Common myeloid progenitor, CD34-positive (primary cell): Measurements from ENCODE around the gene CPT1A.

Experiments
- CTCF ChIA-PET: fragments of 350-600 bp; sonication (Branson Sonifier 250); formaldehyde crosslinking; loops from one replicate; lab custom pipeline; 2021; ENCODE audit warnings: antibody characterized with exemption; lab: Charles Lee
- POLR2A ChIA-PET: fragments of 350-600 bp; sonication (Branson Sonifier 250); formaldehyde crosslinking; loops from one replicate; lab custom pipeline; 2021; ENCODE audit warnings: antibody characterized with exemption; lab: Charles Lee
- DNase-seq, 3 donors: peaks; one replicate each; pipeline versions ENCODE4 v3.0.0 to v3.0.0-alpha.2; 2013
- H3K27ac ChIP-seq, 2 experiments: 1 replicate in 1 of 2; 2 replicates in 1 of 2; pipeline ENCODE4 v1.7.0; 2013; ENCODE audit warnings: inconsistent platforms in 2 of 2, low read length in 2 of 2, mild to moderate bottlenecking in 2 of 2, low read depth in 1 of 2, moderate library complexity in 1 of 2; ENCODE audit not compliant: severe bottlenecking in 2 of 2, insufficient read depth in 1 of 2, poor library complexity in 1 of 2
- H3K27me3 ChIP-seq, 5 experiments: replicated peaks in 2 of 5; 1 replicate in 3 of 5; 2 replicates in 2 of 5; pipeline versions ENCODE4 v1.6.1 to v1.7.0; 2013; ENCODE audit warnings: low read length in 4 of 5, mild to moderate bottlenecking in 2 of 5, moderate library complexity in 2 of 5, inconsistent platforms in 1 of 5; ENCODE audit not compliant: insufficient read depth in 5 of 5, control insufficient read depth in 4 of 5
- H3K36me3 ChIP-seq, 4 experiments: 1 replicate in 2 of 4; 2 replicates in 2 of 4; pipeline versions ENCODE4 v1.6.1 to v1.7.0; 2013; ENCODE audit warnings: low read length in 3 of 4, control low read depth in 1 of 4, mild to moderate bottlenecking in 1 of 4; ENCODE audit not compliant: control insufficient read depth in 4 of 4, insufficient read depth in 4 of 4
- H3K4me1 ChIP-seq, 4 experiments: 1 replicate in 3 of 4; 2 replicates in 1 of 4; pipeline versions ENCODE4 v1.6.1 to v1.7.1; 2013; ENCODE audit warnings: low read length in 3 of 4, mild to moderate bottlenecking in 3 of 4, control low read depth in 1 of 4, inconsistent platforms in 1 of 4, moderate library complexity in 1 of 4; ENCODE audit not compliant: control insufficient read depth in 4 of 4, insufficient read depth in 4 of 4; ENCODE audit errors: control extremely low read depth in 1 of 4
- H3K4me3 ChIP-seq, 7 experiments: 1 replicate in 4 of 7; 2 replicates in 3 of 7; pipeline versions ENCODE4 v1.5.1 to v1.7.0; 2013; ENCODE audit warnings: mild to moderate bottlenecking in 7 of 7, low read length in 6 of 7, moderate library complexity in 6 of 7, inconsistent platforms in 2 of 7, low read depth in 2 of 7, control low read depth in 1 of 7; ENCODE audit not compliant: insufficient read depth in 4 of 7, control insufficient read depth in 1 of 7; ENCODE audit errors: extremely low read depth in 1 of 7
- H3K9me3 ChIP-seq, 5 experiments: 1 replicate in 4 of 5; 2 replicates in 1 of 5; pipeline versions ENCODE4 v1.6.1 to v1.7.1; 2013; ENCODE audit warnings: low read length in 4 of 5, mild to moderate bottlenecking in 2 of 5, inconsistent platforms in 1 of 5, low read depth in 1 of 5, moderate library complexity in 1 of 5; ENCODE audit not compliant: control insufficient read depth in 4 of 5, insufficient read depth in 2 of 5; ENCODE audit errors: control extremely low read depth in 1 of 5
- WGBS: methylation state at CpG from one replicate; pipeline ENCODE4 v1.1.5; 2013; ENCODE audit not compliant: insufficient coverage; 5-methylcytosine and 5-hydroxymethylcytosine counted together

The CPT1A gene

GRCh38 chr11:68844801-68845200, 3.1 kb upstream of the CPT1A start:
- Histone ChIP-seq H3K4me1 (peaks cover 10 to 36% (median 34%) of the 10 kb centered on the region in 4 experiments), H3K4me3 (no peak overlapping the region), H3K27me3 (no peaks in the 10 kb centered on the region), H3K36me3 (peaks cover 0 to 2% (median 0%) of the 10 kb centered on the region in 4 experiments), H3K9me3 (no peaks in the 10 kb centered on the region), H3K27ac (no peak overlapping the region)
- POLR2A ChIA-PET = interaction anchor here (3.7 kb wide), 1 partner anchor 16 kb away, joined by 35 read pairs; no protein-coding TSS in a partner anchor
- DNase-seq = no peak
- 95% methylated on average over 6 of the region's 6 CpGs for WGBS
- CTCF ChIA-PET = interaction anchor here (0.6 to 6.0 kb wide), 9 partner anchors 9 to 105 kb away, joined by 3 to 90 read pairs (median 9); no protein-coding TSS in a partner anchor

- 48% methylated on average over 2 of the region's 3 CpGs for WGBS
- ChIA-PET POLR2A (interaction anchor here (3.1 to 3.7 kb wide), 2 partner anchors 16 to 19 kb away, joined by 16 to 35 read pairs; no protein-coding TSS in a partner anchor), CTCF (interaction anchor here (0.6 to 6.0 kb wide), 10 partner anchors 9 to 106 kb away, joined by 3 to 90 read pairs (median 9); no protein-coding TSS in a partner anchor)
- Histone ChIP-seq H3K9me3 (no peaks in the 10 kb centered on the region), H3K27ac (no peak overlapping the region), H3K4me1 (peaks cover 10 to 40% (median 38%) of the 10 kb centered on the region in 4 experiments), H3K36me3 (peaks cover 0 to 2% (median 0%) of the 10 kb centered on the region in 4 experiments), H3K27me3 (no peaks in the 10 kb centered on the region), H3K4me3 (peak overlapping the region; percentile 53 to 95 (median 84))
- no peak for DNase-seq
Observed at GRCh38 chr11:68844376-68844775, 2.7 kb upstream of the CPT1A start.

DNA sequence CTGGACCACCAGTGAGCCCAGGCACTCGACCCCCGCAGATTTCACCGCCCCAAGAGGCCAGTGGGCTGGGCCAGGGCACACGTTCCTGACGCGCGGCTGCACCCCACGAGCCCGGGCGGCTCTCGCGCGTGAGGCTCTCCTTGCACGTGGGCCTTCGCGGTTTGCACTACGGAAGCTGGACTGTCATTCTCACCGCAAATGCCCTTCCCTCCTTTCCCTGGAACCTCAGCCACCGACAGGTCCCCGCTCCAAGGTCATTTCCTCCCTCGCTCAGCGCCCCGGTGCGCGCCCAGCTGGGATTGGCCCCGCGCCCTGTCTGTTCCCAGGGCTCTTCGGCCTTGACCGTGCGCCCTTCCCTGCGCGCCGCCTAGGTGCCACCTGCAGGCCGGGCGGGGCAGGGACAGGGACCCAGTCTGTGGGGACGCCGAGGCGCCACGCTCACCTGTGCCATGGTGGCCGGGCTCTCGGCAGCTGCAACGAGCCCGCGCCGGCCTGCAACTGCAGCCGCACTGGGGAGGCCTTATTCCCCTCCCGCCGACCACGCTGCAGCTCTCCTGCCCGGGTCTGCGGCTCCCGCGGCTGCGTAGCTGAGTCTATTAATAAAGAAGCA, 2.1 kb upstream of the CPT1A start:
- peaks cover 11 to 44% (median 40%) of the 10 kb centered on the region in 4 experiments for H3K4me1 ChIP-seq
- no peaks in the 10 kb centered on the region for H3K27me3 ChIP-seq
- H3K36me3 ChIP-seq = peaks cover 0 to 2% (median 0%) of the 10 kb centered on the region in 4 experiments
- DNase-seq = peak; percentile 65 to 76 (median 65)
- ChIA-PET POLR2A (interaction anchor here (3.1 to 3.7 kb wide), 2 partner anchors 15 to 18 kb away, joined by 16 to 35 read pairs; no protein-coding TSS in a partner anchor), CTCF (interaction anchor here (1.0 to 6.0 kb wide), 9 partner anchors 9 to 45 kb away, joined by 4 to 90 read pairs (median 9); no protein-coding TSS in a partner anchor)
- H3K4me3 ChIP-seq = peak overlapping the region; percentile 53 to 95 (median 84)
- WGBS = 0% methylated on average over 46 of the region's 54 CpGs
- no peaks in the 10 kb centered on the region for H3K9me3 ChIP-seq
- peak overlapping the region in 1 of 2 experiments; percentile 66 for H3K27ac ChIP-seq

GRCh38 chr11:68843052-68843561, 1.4 kb upstream of the CPT1A start:
- H3K27me3 ChIP-seq = no peaks in the 10 kb centered on the region
- no peaks in the 10 kb centered on the region for H3K9me3 ChIP-seq
- ChIA-PET CTCF (interaction anchor here (1.5 to 6.0 kb wide), 8 partner anchors 9 to 45 kb away, joined by 4 to 90 read pairs (median 10); no protein-coding TSS in a partner anchor), POLR2A (interaction anchor here (1.2 to 3.7 kb wide), 3 partner anchors 12 to 18 kb away, joined by 4 to 35 read pairs (median 16); no protein-coding TSS in a partner anchor)
- peaks cover 0 to 2% (median 0%) of the 10 kb centered on the region in 4 experiments for H3K36me3 ChIP-seq
- H3K27ac ChIP-seq = peak overlapping the region in 1 of 2 experiments; percentile 66
- DNase-seq = peak; percentile 85 to 94 (median 94)
- 3% methylated on average over 13 of the region's 23 CpGs for WGBS
- H3K4me1 ChIP-seq = peaks cover 17 to 51% (median 47%) of the 10 kb centered on the region in 4 experiments
- H3K4me3 ChIP-seq = peak overlapping the region; percentile 53 to 95 (median 84)

DNA sequence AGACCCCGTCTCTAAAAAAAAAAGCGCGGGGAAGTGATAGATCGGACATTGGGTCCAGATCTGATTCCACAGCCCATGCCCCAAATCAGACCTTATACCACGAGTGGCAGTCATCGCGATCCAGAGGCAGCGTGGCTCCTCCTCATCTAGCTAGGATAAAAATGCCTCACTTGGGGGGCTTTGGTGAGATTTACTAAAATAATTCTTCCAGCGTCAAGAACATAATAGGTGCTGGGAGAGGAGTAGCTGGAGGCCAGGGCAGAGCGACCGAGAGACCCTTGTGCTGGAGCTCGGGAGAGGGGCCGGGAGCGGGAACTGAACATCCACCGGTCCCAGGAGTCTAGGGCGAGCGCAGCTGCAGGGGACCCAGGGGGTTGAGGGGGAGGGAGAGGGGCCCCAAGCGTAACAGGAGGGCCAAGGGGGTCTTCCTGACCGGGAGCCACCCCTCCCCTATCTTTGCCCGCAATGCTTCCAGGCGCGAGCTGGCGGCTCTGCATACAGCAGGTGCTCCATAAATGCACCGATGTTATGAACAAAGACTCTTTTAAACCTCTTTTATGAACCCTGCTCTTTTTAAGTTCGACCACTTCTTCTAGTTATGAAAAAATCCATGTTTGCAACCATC, 823 bp upstream of the CPT1A start:
- CTCF ChIA-PET = interaction anchor here (1.5 to 6.0 kb wide), 5 partner anchors 8 to 42 kb away, joined by 4 to 90 read pairs (median 21); no protein-coding TSS in a partner anchor
- WGBS = 15% methylated on average over 22 of the region's 25 CpGs
- peak overlapping the region; percentile 56 to 95 (median 84) for H3K4me3 ChIP-seq
- no peaks in the 10 kb centered on the region for H3K27me3 ChIP-seq
- H3K4me1 ChIP-seq = peaks cover 20 to 57% (median 53%) of the 10 kb centered on the region in 4 experiments
- DNase-seq = no peak
- POLR2A ChIA-PET = interaction anchor here (1.2 to 3.7 kb wide), 3 partner anchors 12 to 17 kb away, joined by 4 to 35 read pairs (median 16); no protein-coding TSS in a partner anchor
- H3K27ac ChIP-seq = peak overlapping the region; percentile 7 to 66
- no peaks in the 10 kb centered on the region for H3K9me3 ChIP-seq
- H3K36me3 ChIP-seq = peaks cover 0 to 7% (median under 1%) of the 10 kb centered on the region in 4 experiments

DNA sequence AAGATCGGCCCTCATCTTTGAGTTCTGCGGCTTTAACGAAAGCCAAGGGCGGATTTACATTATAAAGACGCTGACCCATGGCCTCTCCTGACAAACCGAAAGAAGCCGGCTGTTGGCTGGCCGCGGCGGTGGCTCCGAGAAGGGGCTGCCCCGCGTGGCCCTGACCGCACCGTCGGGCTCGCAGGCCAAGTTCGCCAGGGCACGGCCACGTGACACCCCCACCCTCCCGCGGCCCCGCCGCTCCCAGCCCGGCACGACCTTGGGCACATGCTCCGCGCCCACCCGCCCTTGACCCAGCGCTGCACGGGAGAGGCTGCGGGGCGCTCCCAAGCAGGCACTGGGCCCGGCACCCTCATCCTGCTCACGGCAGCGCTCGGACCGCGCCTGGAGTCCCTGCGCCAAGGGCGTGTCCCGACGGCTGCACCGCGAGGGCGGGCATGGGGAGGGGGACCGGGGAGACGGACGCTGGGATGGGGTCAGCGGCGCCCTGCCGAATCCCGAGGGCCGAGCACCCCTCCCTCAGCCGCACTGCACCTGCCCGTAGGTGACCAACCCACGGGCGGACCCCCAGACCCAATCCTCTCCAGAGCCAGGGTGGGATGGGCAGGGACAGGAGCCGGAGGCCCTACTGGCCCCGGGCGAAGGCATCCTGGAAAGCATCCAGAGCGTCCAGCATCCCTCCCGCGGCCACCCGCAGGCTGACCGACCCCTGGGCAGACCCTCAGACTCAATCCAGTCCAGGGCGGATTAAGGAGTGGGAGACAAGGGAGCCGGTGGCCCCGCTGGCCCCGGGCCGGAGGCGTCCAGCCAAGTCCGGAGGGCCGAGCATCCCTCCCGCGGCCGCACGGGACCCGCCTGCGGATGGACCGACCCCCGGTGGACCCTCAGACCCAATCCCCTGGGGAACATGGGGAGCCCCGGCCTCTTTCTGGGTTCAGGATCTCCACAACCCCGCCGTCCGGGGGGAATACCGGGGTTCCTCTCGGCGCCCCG, 759 bp downstream of the CPT1A start:
- Histone ChIP-seq H3K4me3 (peak overlapping the region; percentile 75 to 95 (median 91)), H3K4me1 (peaks cover 22 to 73% (median 68%) of the 10 kb centered on the region in 4 experiments), H3K36me3 (peaks cover 0 to 16% (median 5%) of the 10 kb centered on the region in 4 experiments), H3K27ac (peak overlapping the region; percentile 70 to 89), H3K27me3 (no peaks in the 10 kb centered on the region), H3K9me3 (no peaks in the 10 kb centered on the region)
- WGBS = 0% methylated on average over 76 of the region's 90 CpGs
- ChIA-PET POLR2A (interaction anchor here (3.7 kb wide), 1 partner anchor 12 kb away, joined by 35 read pairs; no protein-coding TSS in a partner anchor), CTCF (interaction anchor here (0.7 to 1.0 kb wide), 3 partner anchors 13 to 31 kb away, joined by 3 read pairs; no protein-coding TSS in a partner anchor)
- DNase-seq = no peak
